GM12865 (cell line): ENCODE measurements around the gene AFG1L.
A peak's percentile ranks its signal among the peaks of the same experiment; 100 is the strongest.
"Not testable (repeated sequence)": the region's sequence is repeated elsewhere in the genome, so short reads cannot be mapped to it uniquely, and the experiment has no call there.

Experiments
- DNase-seq: peaks from one replicate; pipeline ENCODE4 v3.0.0; 2010; ENCODE audit warnings: low read depth
- H3K4me3 ChIP-seq: 2 replicates; pipeline ENCODE4 v1.5.1; 2011; ENCODE audit warnings: mild to moderate bottlenecking, low read depth, low read length, control low read depth
- CTCF ChIP-seq: IDR thresholded peaks from 2 replicates; pipeline ENCODE4 v1.5.1; 2011; ENCODE audit warnings: low read length, control low read depth, low read depth, inconsistent platforms; ENCODE audit not compliant: insufficient read depth; ENCODE audit errors: missing control alignments

The AFG1L gene

GRCh38 chr6:108294727-108295625, at the start of gene AFG1L:
TSS of gene AFG1L (plus strand) at chr6:108295054. CDS start at chr6:108295080, 26 bp downstream.
- H3K4me3 ChIP-seq = peak within 1 kb of the TSS; percentile 92
- DNase-seq = peak; percentile 93
- TF ChIP-seq CTCF = no peak

- H3K4me3 ChIP-seq, DNase-seq: not testable (repeated sequence)
These were observed 49.8 kb upstream of the AFG1L start for GRCh38 chr6:108245095-108245494.

- TF ChIP-seq CTCF = no peak
- no peak for DNase-seq
These were observed 46.8 kb upstream of the AFG1L start for GRCh38 chr6:108247965-108248536.

GRCh38 chr6:108250240-108250866, 44.5 kb upstream of the AFG1L start:
- peak; percentile 31 for TF ChIP-seq CTCF
- DNase-seq = peak; percentile 48
- H3K4me3 ChIP-seq = no peak overlapping the region

More at GRCh38 chr6:108247965-108248536, 46.8 kb upstream of the AFG1L start:
- H3K4me3 ChIP-seq = no peak overlapping the region

GRCh38 chr6:108251252-108251651, 43.6 kb upstream of the AFG1L start:
- no peak for TF ChIP-seq CTCF
- H3K4me3 ChIP-seq = no peak overlapping the region
- DNase-seq = no peak

GRCh38 chr6:108252055-108252454, 42.8 kb upstream of the AFG1L start:
- no peak for TF ChIP-seq CTCF
- H3K4me3 ChIP-seq = no peak overlapping the region
- no peak for DNase-seq

- no peak overlapping the region for H3K4me3 ChIP-seq
- no peak for DNase-seq
- no peak for TF ChIP-seq CTCF
These were observed 41.6 kb upstream of the AFG1L start for GRCh38 chr6:108253241-108253640.
